DND-41 (cell line): ENCODE results near the gene STK36.

Experiments used
- CTCF ChIP-seq: IDR thresholded peaks from 2 replicates; pipeline ENCODE4 v1.5.1; 2012; ENCODE audit warnings: borderline replicate concordance, low read length, moderate library complexity, mild to moderate bottlenecking; ENCODE audit not compliant: poor library complexity, severe bottlenecking; ENCODE audit errors: extremely low read depth
- EZH2 ChIP-seq: IDR thresholded peaks from 3 replicates; pipeline ENCODE4 v1.6.1; 2012; ENCODE audit warnings: borderline replicate concordance, low read depth, mild to moderate bottlenecking, moderate library complexity, low read length, inconsistent platforms; ENCODE audit not compliant: severe bottlenecking

DNA sequence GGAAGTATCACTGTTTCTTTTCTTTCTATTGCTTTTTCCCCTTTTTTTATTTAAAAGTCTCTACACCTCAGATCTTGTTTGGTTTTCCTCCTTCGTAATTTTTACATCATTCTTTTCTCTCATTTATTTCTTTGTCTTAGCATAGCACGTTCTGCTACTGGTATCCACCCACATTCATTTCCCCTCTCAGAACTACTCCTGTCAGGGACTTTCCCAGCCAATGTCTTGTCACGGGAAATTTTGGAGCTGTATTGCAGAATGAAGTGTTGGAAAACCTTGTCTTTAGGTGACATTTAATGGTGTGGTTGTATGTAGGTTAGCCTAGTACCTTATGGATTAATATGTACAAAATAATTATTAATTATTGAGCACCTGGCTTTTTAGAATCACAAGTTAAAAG, 72.7 kb downstream of the STK36 start:
- TF ChIP-seq CTCF (no peak), EZH2 (no peak)
